HG03439 (cell line): ENCODE data around the gene CNOT9.
"Not testable (repeated sequence)": the region's sequence is repeated elsewhere in the genome, so short reads cannot be mapped to it uniquely, and the experiment has no call there.

Source experiments
- ATAC-seq: cut with Tn5 transposase; IDR thresholded peaks from one replicate; pipeline ENCODE4 v1.9.1; 2021; ENCODE audit warnings: mild to moderate bottlenecking, moderate library complexity; ENCODE audit not compliant: unreplicated experiment

Gene CNOT9

GRCh38 chr2:218568190-218569037, at the start of gene CNOT9, which contains the start of gene USP37:
Gene CNOT9, plus strand, starts transcription at chr2:218568839. Its CDS starts 116 bp downstream, at chr2:218568955.
Gene USP37, minus strand, starts transcription at chr2:218568351. Its CDS starts 9,698 bp downstream, at chr2:218558653.
- ATAC-seq = peak; percentile 85

GRCh38 chr2:218518876-218519275, 49.8 kb upstream of the CNOT9 start:
- no peak for ATAC-seq

- ATAC-seq = no peak
These were observed 45.0 kb upstream of the CNOT9 start for GRCh38 chr2:218523651-218524050.

GRCh38 chr2:218528409-218528808, 40.2 kb upstream of the CNOT9 start:
- not testable (repeated sequence) for ATAC-seq

GRCh38 chr2:218529990-218530389, 38.6 kb upstream of the CNOT9 start:
- no peak for ATAC-seq

GRCh38 chr2:218536804-218537494, 31.7 kb upstream of the CNOT9 start:
- ATAC-seq = no peak

- no peak for ATAC-seq
These were observed 28.6 kb upstream of the CNOT9 start for GRCh38 chr2:218540015-218540414.

GRCh38 chr2:218546012-218546411, 22.6 kb upstream of the CNOT9 start:
- no peak for ATAC-seq

GRCh38 chr2:218547511-218547910, 21.1 kb upstream of the CNOT9 start:
- ATAC-seq = no peak

- ATAC-seq = no peak
These were observed 20.7 kb upstream of the CNOT9 start for GRCh38 chr2:218547978-218548377.

GRCh38 chr2:218554225-218554624, 14.4 kb upstream of the CNOT9 start:
- ATAC-seq = not testable (repeated sequence)

- ATAC-seq = no peak
These were observed 13.1 kb upstream of the CNOT9 start for GRCh38 chr2:218555527-218555926.

- ATAC-seq = no peak
These were observed 10.7 kb upstream of the CNOT9 start for GRCh38 chr2:218557941-218558340.

- ATAC-seq = no peak
These were observed 9.7 kb upstream of the CNOT9 start for GRCh38 chr2:218558986-218559385.

GRCh38 chr2:218564056-218564455, 4.6 kb upstream of the CNOT9 start:
- ATAC-seq = no peak

- no peak for ATAC-seq
These were observed 2.3 kb upstream of the CNOT9 start for GRCh38 chr2:218566296-218566695.

- peak; percentile 33 for ATAC-seq
These were observed 846 bp upstream of the CNOT9 start for GRCh38 chr2:218567797-218568189.

GRCh38 chr2:218569038-218569431, 396 bp downstream of the CNOT9 start:
- peak; percentile 34 for ATAC-seq

- ATAC-seq = no peak
These were observed 1.2 kb downstream of the CNOT9 start for GRCh38 chr2:218569661-218570500.

- ATAC-seq = no peak
These were observed 2.2 kb downstream of the CNOT9 start for GRCh38 chr2:218570850-218571249.

GRCh38 chr2:218576854-218577253, 8.2 kb downstream of the CNOT9 start:
- no peak for ATAC-seq
